Suprapubic skin (tissue), 4 donors: ENCODE data around the gene CLDN1.

Source experiments
- CTCF ChIP-seq, 2 donors: fragments of 200-600 bp in 1 of 2; fragments of 450-650 bp in 1 of 2; sonication (generic) in 1 of 2; IDR thresholded peaks; one replicate each; pipeline ENCODE4 v1.5.1; 2016 to 2019; ENCODE audit warnings: antibody characterized with exemption in 2 of 2, mild to moderate bottlenecking in 1 of 2, moderate library complexity in 1 of 2
- EP300 ChIP-seq: sonication (generic); formaldehyde crosslinking; IDR thresholded peaks from one replicate; pipeline ENCODE4 v1.6.1; 2017; ENCODE audit warnings: antibody characterized with exemption
- POLR2AphosphoS5 ChIP-seq, 3 donors: sonication (generic); formaldehyde crosslinking; IDR thresholded peaks; one replicate each; pipeline ENCODE4 v1.6.1; 2017; ENCODE audit warnings: antibody characterized with exemption in 3 of 3

- TF ChIP-seq EP300, result no peak
- TF ChIP-seq POLR2AphosphoS5 (IDR thresholded peaks at IDR 0.05), result no peak
- no peak for TF ChIP-seq CTCF (IDR thresholded peaks at IDR 0.05)
Measured at GRCh38 chr3:190333961-190334360, 11.7 kb upstream of the CLDN1 start.
